GM10248 (cell line): ENCODE measurements around the gene PFDN6.

Experiments
- CTCF ChIA-PET: fragments of 300-600 bp; sonication (Branson Sonifier 250); formaldehyde crosslinking; extraction: SDS; loops from one replicate; lab custom pipeline; 2021; ENCODE audit warnings: antibody characterized with exemption; lab: Yijun Ruan, JAX
- POLR2A ChIA-PET: fragments of 350-650 bp; sonication (Branson Sonifier 250); formaldehyde crosslinking; extraction: SDS; loops from one replicate; lab custom pipeline; 2020; ENCODE audit warnings: antibody characterized with exemption; lab: Yijun Ruan, JAX
- DNase-seq: peaks from one replicate; pipeline ENCODE4 v3.0.0; 2012; ENCODE audit errors: extremely low spot score
- CTCF ChIP-seq: IDR thresholded peaks from 2 replicates; pipeline ENCODE4 v1.5.1; 2012; ENCODE audit warnings: mild to moderate bottlenecking, low read depth; ENCODE audit errors: extremely low read depth, missing control alignments, control extremely low read depth

The PFDN6 gene

GRCh38 chr6:33313709-33314514 is 24.5 kb downstream of the PFDN6 start, which contains the start of gene TAPBP:
Gene TAPBP (minus strand): TSS chr6:33314078. CDS start chr6:33314041, 37 bp downstream.
- ChIA-PET CTCF (interaction anchor here (2.0 to 2.7 kb wide), 2 partner anchors 13 to 15 kb away, joined by 15 to 18 read pairs; partner anchors contain the start of gene RGL2), POLR2A (interaction anchor here (0.8 kb wide), 1 partner anchor 42 kb away, joined by 3 read pairs; the partner anchor contains the start of genes RPS18 and VPS52)
- no peak for TF ChIP-seq CTCF
- DNase-seq, result peak; percentile 90

GRCh38 chr6:33314515-33314942 is 25.1 kb downstream of the PFDN6 start:
- peak; percentile 71 for DNase-seq
- CTCF ChIA-PET, result no interaction called here
- POLR2A ChIA-PET, result no interaction called here
- no peak for TF ChIP-seq CTCF

- POLR2A ChIA-PET, result no interaction called here
- CTCF ChIA-PET, result interaction anchor here (1.0 to 1.2 kb wide), 2 partner anchors 29 to 67 kb away, joined by 3 read pairs; no protein-coding TSS in a partner anchor
- no peak for DNase-seq
- TF ChIP-seq CTCF, result no peak
Observed at GRCh38 chr6:33314943-33315792, 25.8 kb downstream of the PFDN6 start.

- TF ChIP-seq CTCF, result no peak
- ChIA-PET POLR2A (no interaction called here), CTCF (interaction anchor here (1.0 to 3.3 kb wide), 3 partner anchors 16 to 68 kb away, joined by 3 to 13 read pairs (median 3); partner anchors contain the start of gene RGL2)
- DNase-seq, result no peak
Observed at GRCh38 chr6:33315793-33316602, 26.6 kb downstream of the PFDN6 start.

GRCh38 chr6:33316603-33317418 is 27.4 kb downstream of the PFDN6 start:
- POLR2A ChIA-PET, result interaction anchor here (0.7 to 1.6 kb wide), 5 partner anchors 16 to 345 kb away, joined by 3 to 17 read pairs (median 9); partner anchors contain the start of genes HLA-DPB1 and RGL2
- CTCF ChIA-PET, result interaction anchor here (1.5 to 3.3 kb wide), 3 partner anchors 12 to 28 kb away, joined by 6 to 13 read pairs (median 13); partner anchors contain the start of gene RGL2
- DNase-seq, result no peak
- no peak for TF ChIP-seq CTCF
